DMS 273 (cell line): ENCODE measurements around the gene SUMO1.
"Not testable (repeated sequence)": the region's sequence is repeated elsewhere in the genome, so short reads cannot be mapped to it uniquely, and the experiment has no call there.

Experiments used
- DNase-seq: peaks from one replicate; lab custom pipeline; 2025; ENCODE audit not compliant: unreplicated experiment; lab: John Stamatoyannopoulos, UW

SUMO1 gene

DNA sequence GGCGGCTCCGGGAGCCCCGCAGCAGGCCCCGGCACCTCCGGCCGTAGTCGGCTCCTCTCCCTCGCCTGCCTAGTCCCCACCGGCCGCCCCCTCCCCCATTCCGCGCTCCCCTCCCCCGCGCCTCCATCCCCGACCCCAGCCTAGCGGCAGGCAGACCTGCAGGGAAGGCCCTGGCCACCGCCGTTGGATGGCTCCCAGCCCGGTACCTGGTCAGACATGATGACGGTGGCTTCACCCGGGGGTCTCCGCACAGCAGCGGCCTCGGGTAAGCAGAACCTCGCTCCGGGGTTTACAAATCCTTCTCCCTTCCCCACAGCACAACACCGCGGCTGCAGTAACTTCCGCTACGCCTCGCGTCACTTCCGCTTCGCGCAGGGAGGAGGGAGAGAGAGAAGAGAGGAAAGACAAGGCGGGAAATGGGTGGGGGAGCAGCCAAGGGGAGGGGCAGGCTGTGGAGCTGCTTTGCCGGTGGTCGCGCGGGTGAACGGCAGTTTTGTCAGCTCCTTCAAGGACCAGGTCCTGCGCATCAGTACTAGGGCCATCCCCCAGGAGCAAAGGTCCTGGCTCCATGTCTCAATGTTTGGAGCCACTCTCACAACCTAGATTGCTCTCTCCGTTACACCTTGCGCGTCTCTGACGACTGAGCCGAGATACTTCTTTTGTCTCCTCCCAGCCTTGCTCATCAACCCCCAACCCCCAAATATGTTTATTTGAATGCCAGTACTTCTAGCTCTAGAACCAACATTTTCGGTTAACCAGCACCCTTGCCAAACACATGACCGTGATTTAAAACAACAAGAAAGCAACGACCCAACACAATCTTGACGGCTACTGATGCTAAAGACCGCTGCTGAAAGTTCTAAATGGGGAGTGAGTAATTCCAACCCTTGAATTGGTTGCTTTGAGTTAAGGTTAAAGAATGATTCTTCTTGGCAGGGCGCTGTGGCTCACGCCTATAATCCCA is at the start of gene SUMO1:
SUMO1 (minus strand) TSS at position 364 of the 964 bp plus-strand sequence; CDS start at position 218, 146 bp downstream.
- peak; percentile 97 for DNase-seq

DNA sequence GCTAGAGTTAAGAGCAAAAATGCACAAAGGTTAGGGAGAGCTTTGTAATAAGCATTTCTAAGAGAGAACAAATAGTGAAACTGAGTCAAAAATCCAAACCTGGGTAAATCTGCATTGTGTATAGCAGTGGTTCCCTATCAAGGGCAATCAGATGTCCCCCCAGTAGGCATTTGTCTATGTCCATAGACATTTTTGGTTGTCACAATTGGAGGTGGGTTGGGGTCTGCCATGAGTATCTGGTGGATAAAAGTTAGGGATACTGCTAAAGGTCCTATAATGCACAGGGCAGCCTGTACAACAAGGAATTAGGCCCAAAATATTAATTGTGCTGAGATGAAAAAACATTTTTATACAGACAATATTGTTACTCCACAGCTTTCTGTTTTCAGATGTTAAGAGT is 48.2 kb upstream of the SUMO1 start:
- no peak for DNase-seq

DNA sequence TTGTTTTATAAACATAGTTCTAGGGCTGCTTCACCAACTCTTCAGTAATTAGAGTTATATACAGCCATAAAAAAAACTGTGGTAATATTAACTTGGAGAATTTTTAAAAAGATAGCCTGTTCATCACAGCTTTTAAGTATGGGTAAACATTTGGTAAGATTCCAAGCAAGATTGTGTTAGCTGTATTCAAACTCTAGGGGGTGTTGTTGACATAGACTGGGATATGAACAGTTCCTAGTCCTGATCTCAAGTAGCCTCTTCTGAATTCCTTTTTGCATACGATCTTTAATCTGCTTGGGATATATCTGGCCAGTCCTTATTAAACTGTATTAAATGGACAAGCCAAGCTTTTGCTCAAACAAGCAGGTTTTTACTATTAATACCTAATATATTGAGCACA is 40.5 kb upstream of the SUMO1 start:
- DNase-seq = peak; percentile 66

DNA sequence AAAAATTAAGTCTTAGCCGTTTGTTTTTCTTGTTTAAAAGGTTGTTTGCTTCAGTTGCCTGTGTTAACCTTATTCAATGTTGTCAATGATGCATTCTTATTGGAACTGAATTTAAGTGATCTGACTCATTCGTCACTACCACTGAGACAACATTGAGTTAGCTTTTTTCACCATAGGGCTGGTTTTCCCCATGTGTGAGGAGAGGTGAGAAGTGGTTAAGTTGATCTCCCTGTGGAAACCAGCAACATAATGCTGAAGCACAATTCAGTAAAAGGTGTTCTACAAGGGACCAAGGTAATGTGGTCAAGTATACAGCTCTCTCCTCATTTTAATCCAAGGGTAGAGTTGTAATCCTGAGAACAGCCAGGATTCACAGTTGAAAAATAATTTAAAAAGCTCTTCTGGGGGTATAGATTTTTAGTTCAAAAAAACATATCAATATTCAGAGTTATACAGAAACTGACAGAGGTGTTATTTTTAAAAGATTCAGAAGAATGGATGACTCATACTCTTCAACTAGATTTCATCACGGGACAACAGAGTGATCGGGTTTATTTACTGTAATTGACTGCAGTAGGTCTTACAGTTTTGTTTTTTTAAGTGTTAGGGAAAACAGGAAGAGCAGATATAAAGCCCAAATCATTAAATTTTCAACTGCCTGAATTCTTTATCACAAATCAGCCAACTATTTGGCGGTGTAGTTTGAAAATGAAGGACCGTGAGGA is 39.8 kb upstream of the SUMO1 start:
- DNase-seq = no peak

DNA sequence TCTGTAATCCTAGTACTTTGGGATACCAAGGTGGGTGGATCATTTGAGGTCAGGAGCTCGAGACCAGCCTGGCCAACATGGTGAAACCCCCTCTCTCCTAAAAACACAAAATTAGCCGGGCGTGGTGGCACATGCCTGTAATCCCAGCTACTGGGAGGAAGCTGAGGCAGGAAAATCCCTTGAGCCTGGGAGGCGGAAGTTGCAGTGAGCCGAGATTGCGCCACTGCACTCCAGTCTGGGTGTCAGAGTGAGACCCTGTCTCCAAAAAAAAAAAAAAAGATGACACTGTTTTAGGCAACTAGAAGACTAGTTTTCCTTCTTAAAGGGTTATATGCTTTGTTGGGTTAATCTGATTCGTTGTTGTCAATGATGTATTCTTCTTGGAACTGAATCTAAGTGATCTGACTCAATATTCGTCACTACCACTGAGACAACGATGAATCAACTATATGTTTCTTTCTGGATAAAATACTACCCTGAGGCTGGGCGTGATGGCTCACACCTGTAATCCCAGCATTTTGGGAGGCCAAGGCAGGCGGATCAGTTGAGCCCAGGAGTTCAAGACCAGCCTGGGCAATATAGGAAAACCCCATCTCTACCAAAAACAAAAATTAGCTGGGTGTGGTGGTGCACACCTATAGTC is 37.8 kb upstream of the SUMO1 start:
- not testable (repeated sequence) for DNase-seq

DNA sequence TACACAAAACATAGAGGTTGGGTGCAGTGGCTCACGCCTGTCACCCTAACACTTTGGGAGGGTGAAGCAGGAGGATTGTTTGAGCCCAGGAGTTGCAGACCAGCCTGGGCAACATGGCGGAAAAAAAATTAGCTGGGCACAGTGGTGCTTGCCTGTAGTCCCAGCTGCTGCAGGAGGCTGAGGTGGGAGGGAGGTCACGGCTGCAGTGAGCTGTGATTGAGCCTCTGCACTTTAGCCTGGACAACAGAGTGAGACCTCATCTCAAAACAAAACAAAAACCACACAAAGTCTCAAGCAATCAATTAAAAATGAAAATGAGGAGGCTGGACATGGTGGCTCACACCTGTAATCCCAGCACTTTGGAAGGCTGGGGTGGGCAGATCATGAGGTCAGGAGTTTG is 32.1 kb upstream of the SUMO1 start:
- no peak for DNase-seq

DNA sequence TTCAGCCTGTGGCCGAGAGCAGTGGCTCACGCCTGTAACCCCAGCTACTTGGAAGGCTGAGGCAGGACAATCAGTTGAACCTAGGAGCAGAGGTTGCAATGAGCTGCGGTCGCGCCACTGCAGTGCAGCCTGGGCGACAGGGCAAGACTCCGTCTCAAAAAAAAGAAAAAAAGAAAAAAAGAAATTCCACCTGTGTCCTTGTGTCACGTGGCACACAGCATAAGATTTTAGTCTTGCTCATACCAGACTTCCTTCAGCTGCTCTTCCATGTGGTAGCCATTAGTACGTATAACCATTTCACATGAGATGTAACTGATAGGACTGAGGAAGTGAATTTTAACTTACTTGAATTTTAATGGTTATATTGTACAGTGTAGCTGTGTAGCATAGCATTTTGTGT is 31.2 kb upstream of the SUMO1 start:
- peak; percentile 32 for DNase-seq

DNA sequence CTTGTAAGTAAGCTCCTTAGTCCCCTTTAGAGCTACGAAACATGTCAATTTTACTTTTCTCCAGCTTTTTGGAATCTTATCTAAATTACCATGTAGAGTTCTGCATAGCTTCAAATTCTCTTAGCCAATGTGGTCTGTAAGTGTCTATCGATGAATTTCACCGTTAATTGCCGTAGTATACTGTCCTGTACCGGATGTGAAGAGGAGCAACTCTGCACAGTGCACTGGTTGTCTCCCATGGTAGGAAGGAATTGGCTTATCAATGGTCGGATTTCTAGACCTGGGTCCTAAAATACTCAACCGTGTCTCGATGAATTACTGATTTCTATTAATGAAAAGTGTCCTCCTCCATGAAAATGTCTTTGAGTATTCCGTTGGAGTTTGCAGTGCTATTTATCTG is 29.1 kb upstream of the SUMO1 start:
- peak; percentile 28 for DNase-seq

DNA sequence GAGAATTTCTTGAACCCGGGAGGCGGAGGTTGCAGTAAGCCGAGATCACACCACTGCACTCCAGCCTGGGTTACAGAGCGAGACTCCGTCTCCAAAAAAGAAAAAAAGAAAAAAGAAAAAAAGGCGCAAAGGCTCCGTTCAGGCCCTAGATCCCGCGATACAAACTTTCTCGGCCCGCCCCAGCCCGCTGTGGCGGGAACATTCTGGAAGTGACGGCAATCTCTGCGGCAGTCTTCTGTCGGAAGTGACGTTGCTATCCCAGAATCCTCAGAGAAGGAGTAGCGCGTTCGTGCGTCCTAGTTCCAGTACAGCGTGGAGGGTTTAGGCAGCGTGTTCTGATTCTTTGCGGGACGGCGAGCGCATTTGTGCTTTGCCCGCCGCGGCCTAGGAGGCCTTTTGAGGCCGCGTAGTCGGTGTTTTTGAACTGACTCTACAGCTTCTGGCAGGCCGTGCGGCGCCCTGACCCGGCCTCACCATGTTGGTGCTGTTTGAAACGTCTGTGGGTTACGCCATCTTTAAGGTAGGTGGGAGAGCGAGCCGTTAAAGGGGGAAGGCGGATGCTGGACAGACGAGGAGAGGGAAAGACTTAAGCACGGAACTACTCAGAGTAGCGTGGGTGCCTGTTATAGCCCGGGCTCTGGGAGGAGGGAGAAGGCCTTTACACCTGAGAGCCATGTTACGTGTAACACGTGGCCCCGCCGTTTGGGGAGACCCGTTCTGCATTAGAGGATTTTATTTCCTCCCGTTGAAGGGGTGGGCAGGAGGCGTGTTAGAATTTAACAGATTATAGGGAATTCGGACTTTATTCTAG is 27.3 kb upstream of the SUMO1 start, which contains the start of gene NOP58:
NOP58 (plus strand) TSS at position 297 of the 811 bp plus-strand sequence; CDS start at position 476, 179 bp downstream.
- DNase-seq = peak; percentile 99

DNA sequence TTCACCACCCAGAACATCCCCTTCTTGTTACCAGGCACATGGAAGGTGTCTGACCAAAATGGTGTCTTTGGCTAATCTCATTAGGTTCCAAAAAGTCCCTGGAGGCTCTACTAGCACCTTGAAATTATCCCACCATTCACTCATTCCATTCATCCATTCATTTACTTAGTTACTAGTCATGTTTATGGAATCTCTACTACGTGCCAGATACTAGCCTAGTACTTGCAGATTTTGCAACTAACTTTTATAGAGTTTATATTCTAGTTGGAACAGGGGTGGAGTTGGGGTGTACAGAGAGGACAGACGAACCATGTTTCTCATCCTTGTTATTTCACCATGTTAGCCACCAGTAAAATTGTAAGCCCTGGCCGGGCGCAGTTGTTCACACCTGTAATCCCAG is 23.1 kb upstream of the SUMO1 start:
- no peak for DNase-seq

DNA sequence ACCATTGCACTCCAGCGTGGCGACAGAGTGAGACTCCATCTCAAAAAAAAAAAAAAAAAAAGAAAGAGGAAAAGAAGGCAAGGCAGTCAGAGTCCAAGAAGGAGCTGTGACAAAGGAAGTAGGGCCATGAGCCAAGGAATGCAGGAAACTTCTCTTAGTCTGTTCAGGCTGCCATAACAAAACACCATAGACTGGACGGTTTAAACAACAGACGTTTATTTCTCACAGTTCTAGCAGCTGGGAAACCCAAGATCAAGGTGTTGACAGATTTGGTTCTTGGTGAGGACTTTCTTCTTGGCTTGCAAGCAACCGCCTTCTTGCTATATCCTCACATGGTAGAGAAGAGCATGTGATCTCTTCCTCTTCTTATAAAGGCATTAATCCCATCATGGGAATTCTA is 13.1 kb upstream of the SUMO1 start:
- no peak for DNase-seq

DNA sequence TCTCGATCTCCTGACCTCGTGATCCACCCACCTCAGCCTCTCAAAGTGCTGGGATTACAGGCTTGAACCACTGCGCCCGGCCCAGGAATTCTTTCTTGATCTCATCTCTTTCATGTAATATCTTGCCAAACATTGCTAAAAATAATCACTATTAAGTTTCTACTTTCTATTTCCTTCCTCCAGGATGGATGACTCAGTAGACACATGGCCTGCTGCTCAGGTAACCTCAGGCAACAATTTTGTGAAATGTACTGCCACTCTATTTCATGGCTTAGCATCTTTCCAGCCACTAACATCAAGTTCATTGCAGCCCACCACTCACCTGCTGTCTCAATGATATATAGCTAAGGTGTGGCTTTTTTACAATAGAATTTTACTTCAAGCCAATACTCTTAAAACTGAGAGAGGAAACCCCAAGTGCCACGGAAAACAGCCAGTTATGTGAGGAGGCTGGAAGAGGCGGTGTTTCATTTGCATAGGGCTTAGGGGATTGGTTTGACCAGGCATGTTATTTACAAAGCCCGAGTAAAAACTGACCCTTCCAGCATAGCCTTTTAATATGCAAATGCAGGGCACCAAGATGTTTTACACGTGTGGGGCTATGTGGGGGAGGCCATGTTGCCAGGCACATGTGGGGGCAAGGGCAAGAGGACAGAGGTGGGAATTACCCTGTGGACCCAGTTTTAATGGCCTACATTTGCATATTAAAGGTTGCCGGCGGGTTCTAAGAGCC is 11.3 kb upstream of the SUMO1 start:
- no peak for DNase-seq

DNA sequence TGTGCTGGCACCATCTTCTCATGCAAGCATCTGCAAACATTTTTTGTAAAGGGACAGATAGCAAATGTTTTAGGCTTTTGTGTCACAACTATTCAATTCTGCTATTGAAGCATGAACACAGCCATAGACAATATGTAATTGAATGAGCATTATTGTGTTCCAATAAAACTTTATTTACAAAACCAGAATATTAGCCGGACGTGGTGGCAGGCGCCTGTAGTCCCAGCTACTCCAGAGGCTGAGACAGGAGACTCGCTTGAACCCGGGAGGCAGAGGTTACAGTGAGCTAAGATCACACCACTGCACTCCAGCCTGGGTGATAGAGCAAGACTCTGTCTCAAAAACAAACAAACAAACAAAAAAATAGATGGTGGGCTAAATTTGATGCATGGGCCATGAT is 9.3 kb upstream of the SUMO1 start:
- DNase-seq = not testable (repeated sequence)

DNA sequence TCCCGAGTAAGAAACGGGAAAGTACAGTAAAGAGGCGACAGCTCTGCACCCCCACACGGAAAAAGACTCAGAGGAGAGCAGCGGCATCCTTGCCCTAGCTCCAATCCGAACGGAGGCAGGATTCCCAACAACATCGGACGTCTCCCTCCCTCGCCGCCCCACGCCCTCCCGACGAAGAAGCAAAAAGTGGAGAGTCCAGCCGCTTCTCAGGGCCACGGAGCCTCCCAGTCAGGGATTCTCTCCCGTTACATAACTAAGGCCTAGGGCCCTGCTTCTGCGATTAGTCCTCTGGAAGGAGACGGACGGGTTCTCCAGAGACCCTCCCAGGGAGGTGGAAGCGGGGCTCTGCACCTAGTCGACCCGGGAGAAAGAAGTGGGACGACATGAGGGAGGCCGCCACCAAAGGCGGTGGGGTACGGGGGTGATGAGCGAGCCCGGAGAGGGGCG is 587 bp downstream of the SUMO1 start:
- DNase-seq = peak; percentile 68

DNA sequence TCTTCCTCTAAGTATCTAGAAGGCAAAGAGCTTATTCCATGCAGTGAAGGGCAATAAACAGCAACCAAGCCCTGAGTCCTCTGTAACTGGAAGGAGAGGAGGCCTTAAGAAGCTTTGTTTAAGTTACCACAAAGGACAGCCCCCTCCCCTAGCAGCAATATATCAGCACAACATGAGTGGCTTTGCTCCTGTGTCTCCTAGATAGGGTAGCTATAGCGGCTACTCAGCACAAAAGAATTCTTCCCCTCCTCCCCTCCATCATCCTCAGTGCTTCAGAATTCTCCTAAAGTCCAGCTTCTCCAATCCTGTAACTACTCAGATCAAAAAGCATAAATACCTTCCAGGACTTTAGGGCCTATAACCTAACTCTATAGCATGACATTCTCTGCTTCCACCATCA is 16.5 kb downstream of the SUMO1 start:
- no peak for DNase-seq

DNA sequence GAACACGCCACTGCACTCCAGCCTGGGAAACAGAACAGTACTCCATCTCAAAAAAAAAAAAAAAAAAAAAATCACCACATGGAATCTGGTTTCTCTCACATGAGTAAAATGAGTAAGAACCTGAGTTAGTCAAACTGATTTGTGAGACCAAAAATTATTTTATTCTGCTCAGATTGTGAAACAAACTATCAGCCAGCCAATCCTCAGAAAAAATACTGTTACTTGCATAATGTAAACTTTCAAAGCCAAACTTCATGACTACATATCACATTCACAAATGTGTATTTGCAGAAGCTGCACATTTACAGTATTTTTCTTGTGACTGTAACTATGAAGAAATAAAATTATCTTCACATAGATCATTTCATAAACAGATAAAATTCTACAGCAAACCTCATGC is 23.2 kb downstream of the SUMO1 start:
- DNase-seq = no peak

DNA sequence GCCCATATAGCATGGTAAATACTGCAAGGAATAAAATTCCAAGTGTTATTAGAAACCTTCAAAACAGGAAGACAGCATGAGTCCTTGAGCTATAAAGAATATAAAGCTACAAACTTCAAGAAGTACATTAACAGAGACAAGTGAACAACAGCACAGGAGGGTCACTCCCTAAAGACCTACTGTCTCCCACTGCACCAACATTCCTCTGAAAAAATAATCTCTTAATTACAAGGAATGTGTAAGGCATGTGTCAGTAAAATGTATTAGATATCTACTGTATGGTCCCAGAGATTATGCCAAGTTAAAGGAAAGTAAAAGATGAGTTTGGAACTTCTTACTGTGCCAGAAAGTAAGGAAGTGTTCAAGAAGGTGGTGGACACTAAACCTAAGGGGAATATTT is 29.9 kb downstream of the SUMO1 start:
- no peak for DNase-seq

DNA sequence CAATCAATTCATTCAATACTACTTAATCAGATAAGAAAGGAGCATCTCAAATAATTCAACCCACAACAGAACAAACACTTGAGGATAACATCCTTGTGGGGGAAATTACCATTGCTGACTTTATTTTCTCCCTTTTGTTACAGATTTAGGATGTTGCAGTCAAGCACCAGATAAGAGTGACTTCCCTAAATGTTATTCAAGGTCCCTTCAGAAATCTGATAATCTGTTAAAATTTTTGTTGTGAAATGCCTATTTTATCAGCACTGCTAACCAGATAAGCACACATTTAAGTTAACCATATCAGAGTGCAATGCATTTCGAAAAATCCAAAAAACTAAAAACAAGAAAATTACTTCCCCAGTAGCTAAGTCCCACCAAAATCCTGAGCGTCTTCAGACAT is 33.5 kb downstream of the SUMO1 start:
- no peak for DNase-seq

DNA sequence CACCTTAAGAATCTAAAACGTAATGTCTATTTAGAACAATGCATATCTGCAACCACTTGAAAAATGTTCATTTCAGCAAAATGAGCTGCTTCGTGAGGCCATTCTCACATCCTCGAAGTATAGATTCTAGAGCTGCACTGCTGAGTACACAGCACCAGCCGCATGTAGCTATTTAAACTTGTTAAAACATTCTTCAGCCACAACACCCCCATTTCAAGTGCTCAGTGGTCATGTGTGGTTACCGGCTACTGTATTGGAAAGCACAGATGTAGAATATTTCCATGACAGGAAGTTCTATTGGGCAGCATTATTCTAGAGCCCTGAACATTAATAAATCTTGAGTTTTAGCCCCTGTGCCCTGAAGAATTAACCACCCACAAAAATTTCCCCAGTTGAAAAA is 35.0 kb downstream of the SUMO1 start:
- no peak for DNase-seq
